DND-41 (cell line): ENCODE measurements around the gene C2orf72.

Experiments
- CTCF ChIP-seq: IDR thresholded peaks from 2 replicates; pipeline ENCODE4 v1.5.1; 2012; ENCODE audit warnings: borderline replicate concordance, low read length, moderate library complexity, mild to moderate bottlenecking; ENCODE audit not compliant: poor library complexity, severe bottlenecking; ENCODE audit errors: extremely low read depth
- EZH2 ChIP-seq: IDR thresholded peaks from 3 replicates; pipeline ENCODE4 v1.6.1; 2012; ENCODE audit warnings: borderline replicate concordance, low read depth, mild to moderate bottlenecking, moderate library complexity, low read length, inconsistent platforms; ENCODE audit not compliant: severe bottlenecking

- TF ChIP-seq CTCF (no peak), EZH2 (no peak)
Measured at GRCh38 chr2:231013820-231014219, 23.5 kb upstream of the C2orf72 start.
